ENCODE results near the gene DYNC1I2. TPM values are rescaled to one million over a fixed set of nuclear protein-coding genes. Genes with fewer than 3 reads are reported as not detected.

Gene DYNC1I2
- total and polyA plus RNA-seq, 8 donors = 87.2 to 223 (median 204) TPM

DNA sequence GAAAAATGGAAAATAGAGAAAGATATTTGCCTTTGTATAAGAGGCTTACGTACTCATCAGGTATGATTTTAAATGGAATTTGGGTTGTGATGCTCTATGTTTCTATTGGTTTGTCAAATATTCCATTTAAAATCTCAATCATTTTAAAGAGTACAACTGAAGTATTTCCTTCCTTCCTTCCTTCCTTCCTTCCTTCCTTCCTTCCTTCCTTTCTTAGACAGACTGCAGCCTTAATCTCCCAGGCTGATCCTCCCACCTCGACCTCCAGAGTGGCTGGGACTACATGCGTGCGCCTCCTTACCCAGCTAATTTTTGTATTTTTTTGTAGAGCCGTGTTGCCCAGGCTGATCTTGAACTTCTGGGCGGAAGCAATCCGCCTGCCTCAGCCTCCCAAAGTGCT lies 15.4 kb upstream of the DYNC1I2 start:
- Histone ChIP-seq H3K36me3 (no peaks in the 10 kb centered on the region), H3K9me3 (no peaks in the 10 kb centered on the region), H3K27ac (no peak overlapping the region), H3K4me3 (no peak overlapping the region), H3K4me1 (no peaks in the 10 kb centered on the region), H3K27me3 (no peaks in the 10 kb centered on the region)
- TF ChIP-seq, protein P1, sequence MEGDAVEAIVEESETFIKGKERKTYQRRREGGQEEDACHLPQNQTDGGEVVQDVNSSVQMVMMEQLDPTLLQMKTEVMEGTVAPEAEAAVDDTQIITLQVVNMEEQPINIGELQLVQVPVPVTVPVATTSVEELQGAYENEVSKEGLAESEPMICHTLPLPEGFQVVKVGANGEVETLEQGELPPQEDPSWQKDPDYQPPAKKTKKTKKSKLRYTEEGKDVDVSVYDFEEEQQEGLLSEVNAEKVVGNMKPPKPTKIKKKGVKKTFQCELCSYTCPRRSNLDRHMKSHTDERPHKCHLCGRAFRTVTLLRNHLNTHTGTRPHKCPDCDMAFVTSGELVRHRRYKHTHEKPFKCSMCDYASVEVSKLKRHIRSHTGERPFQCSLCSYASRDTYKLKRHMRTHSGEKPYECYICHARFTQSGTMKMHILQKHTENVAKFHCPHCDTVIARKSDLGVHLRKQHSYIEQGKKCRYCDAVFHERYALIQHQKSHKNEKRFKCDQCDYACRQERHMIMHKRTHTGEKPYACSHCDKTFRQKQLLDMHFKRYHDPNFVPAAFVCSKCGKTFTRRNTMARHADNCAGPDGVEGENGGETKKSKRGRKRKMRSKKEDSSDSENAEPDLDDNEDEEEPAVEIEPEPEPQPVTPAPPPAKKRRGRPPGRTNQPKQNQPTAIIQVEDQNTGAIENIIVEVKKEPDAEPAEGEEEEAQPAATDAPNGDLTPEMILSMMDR (IDR thresholded peaks at IDR 0.05) = no peak
- ATAC-seq = no peak
- intact Hi-C loops (cut with DNase I) = no loop called here
- DNase-seq = no peak

DNA sequence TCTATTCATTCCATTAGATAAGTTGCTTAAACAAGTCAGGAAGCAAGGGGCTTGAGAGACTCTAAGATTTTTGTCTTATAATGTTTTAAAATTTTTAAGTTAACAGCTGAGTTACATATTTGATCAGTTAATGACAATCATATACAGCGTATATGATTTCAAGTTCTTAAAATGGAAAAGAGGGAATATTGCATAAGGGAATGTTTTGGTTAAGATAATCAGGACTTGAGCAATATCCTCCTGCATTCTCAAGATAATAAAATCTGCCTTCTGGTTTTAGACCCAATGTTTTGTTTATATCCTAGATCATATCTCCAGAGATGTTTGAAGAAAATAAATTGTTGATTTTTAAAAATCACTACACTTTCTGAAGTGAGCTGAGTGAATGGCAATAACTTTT lies 13.4 kb upstream of the DYNC1I2 start:
- ATAC-seq (no peak), DNase-seq (peak in 2 of 4 donors; percentile 58 to 76)
- Histone ChIP-seq H3K27me3 (no peaks in the 10 kb centered on the region), H3K36me3 (no peaks in the 10 kb centered on the region), H3K27ac (no peak overlapping the region), H3K4me3 (no peak overlapping the region), H3K9me3 (no peaks in the 10 kb centered on the region), H3K4me1 (no peaks in the 10 kb centered on the region)
- intact Hi-C loops (cut with DNase I) = no loop called here
- TF ChIP-seq, protein P1 (IDR thresholded peaks at IDR 0.05) = no peak

DNA sequence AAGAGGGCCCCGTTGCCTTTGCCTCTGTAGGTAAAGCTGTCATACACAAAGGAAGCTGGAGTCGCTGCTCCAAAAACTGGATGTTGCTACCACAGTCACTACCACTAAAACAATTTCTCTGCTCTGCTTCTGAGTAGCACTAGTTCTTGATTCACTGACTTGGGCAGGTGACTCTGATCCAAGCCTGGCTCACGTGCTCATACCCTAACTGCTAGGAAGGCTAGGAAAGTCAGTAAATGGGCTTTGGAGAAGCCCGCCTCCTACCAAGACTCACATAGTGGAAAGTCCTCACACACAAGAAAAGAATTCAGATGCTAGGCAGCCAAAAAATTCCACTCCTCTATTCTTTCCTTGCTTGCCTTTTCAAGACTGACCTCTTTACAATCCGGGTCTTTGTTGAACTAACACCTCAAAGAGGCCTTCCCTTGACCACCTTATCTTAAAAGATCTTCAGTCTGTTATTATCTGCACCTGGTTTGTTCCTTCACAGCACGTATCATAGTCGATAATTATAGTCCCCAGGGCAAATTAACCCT lies 11.4 kb upstream of the DYNC1I2 start:
- H3K4me3 ChIP-seq = no peak overlapping the region
- intact Hi-C loops (cut with DNase I) = no loop called here
- TF ChIP-seq, protein P1 (IDR thresholded peaks at IDR 0.05) = no peak
- H3K36me3 ChIP-seq = no peaks in the 10 kb centered on the region
- no peaks in the 10 kb centered on the region for H3K27me3 ChIP-seq
- H3K4me1 ChIP-seq = no peaks in the 10 kb centered on the region
- no peak for ATAC-seq
- no peak for DNase-seq
- no peak overlapping the region for H3K27ac ChIP-seq
- no peaks in the 10 kb centered on the region for H3K9me3 ChIP-seq

- no peak overlapping the region for H3K27ac ChIP-seq
- no peak for DNase-seq
- no peaks in the 10 kb centered on the region for H3K4me1 ChIP-seq
- no peak for ATAC-seq
- no peaks in the 10 kb centered on the region for H3K9me3 ChIP-seq
- TF ChIP-seq, protein P1 (IDR thresholded peaks at IDR 0.05) = no peak
- no peaks in the 10 kb centered on the region for H3K36me3 ChIP-seq
- no peaks in the 10 kb centered on the region for H3K27me3 ChIP-seq
- no peak overlapping the region for H3K4me3 ChIP-seq
- intact Hi-C loops (cut with DNase I) = no loop called here
These were observed 8.7 kb upstream of the DYNC1I2 start for GRCh38 chr2:171678619-171679018.

- Histone ChIP-seq H3K9me3 (no peaks in the 10 kb centered on the region), H3K36me3 (peaks cover 0 to 10% of the 10 kb centered on the region in 2 donors), H3K27me3 (no peaks in the 10 kb centered on the region), H3K4me3 (peak overlapping the region; percentile 78 to 90), H3K27ac (peak overlapping the region; percentile 73 to 86), H3K4me1 (peaks cover 6 to 21% of the 10 kb centered on the region in 2 donors)
- intact Hi-C loops (cut with DNase I) = no loop called here
- DNase-seq (no peak), ATAC-seq (peak; percentile 8)
- TF ChIP-seq, protein P1 (IDR thresholded peaks at IDR 0.05) = no peak
These were observed 828 bp downstream of the DYNC1I2 start for GRCh38 chr2:171688129-171688465.

Measured in left lung (tissue), 10 donors.